A549 (cell line): ENCODE data around the gene HPGDS.

Experiments used
- ATOH8 ChIP-seq: fragments of 250-450 bp; sonication (Bioruptor Pico); IDR thresholded peaks from 2 replicates; pipeline ENCODE4 v1.5.0; 2020; ENCODE audit warnings: low read depth, mild to moderate bottlenecking, moderate library complexity
- CEBPB ChIP-seq, 2 experiments: fragments of >200 bp in 1 of 2; sonication (Bioruptor Twin) in 1 of 2; formaldehyde crosslinking in 1 of 2; IDR thresholded peaks; 2 replicates each; pipeline ENCODE4 v1.6.1; 2012 to 2016
- CHD2 ChIP-seq: fragments of 150-350 bp; IDR thresholded peaks from 2 replicates; pipeline ENCODE4 v1.6.1; 2014; ENCODE audit warnings: low read length; ENCODE audit not compliant: partially characterized antibody
- CTCF ChIP-seq: fragments of >200 bp; sonication (Bioruptor Twin); formaldehyde crosslinking; IDR thresholded peaks from 3 replicates; pipeline ENCODE4 v1.5.1; 2016
- EHF ChIP-seq: fragments of 250-450 bp; sonication (Bioruptor Pico); IDR thresholded peaks from 2 replicates; pipeline ENCODE4 v1.5.0; 2020; ENCODE audit warnings: mild to moderate bottlenecking
- ELK1 ChIP-seq: fragments of 150-350 bp; IDR thresholded peaks from 2 replicates; pipeline ENCODE4 v1.6.1; 2014; ENCODE audit warnings: low read depth, mild to moderate bottlenecking, low read length
- JUNB ChIP-seq: fragments of >200 bp; sonication (Bioruptor Twin); formaldehyde crosslinking; IDR thresholded peaks from 2 replicates; pipeline ENCODE4 v1.6.1; 2016
- MAX ChIP-seq: IDR thresholded peaks from 2 replicates; pipeline ENCODE4 v1.6.1; 2012
- POLR2A ChIP-seq: IDR thresholded peaks from 2 replicates; pipeline ENCODE4 v1.6.1; 2012; ENCODE audit warnings: mild to moderate bottlenecking, low read length
- POLR2AphosphoS2 ChIP-seq: conservative IDR thresholded peaks from 2 replicates; pipeline ENCODE4 v1.6.1; 2012; ENCODE audit warnings: low read length, improper control_type of control experiment, inconsistent platforms
- RAD21 ChIP-seq, 2 experiments: fragments of >200 bp in 1 of 2; sonication (Bioruptor Twin) in 1 of 2; formaldehyde crosslinking in 1 of 2; IDR thresholded peaks in 1 of 2; conservative IDR thresholded peaks in 1 of 2; 2 replicates in 1 of 2; 3 replicates in 1 of 2; pipeline ENCODE4 v1.6.1; 2012 to 2018; ENCODE audit warnings: inconsistent platforms in 1 of 2
- USF2 ChIP-seq: fragments of 450-650 bp; IDR thresholded peaks from 2 replicates; pipeline ENCODE4 v1.6.1; 2014; ENCODE audit warnings: antibody characterized with exemption
- ZC3H11A ChIP-seq: fragments of 450-650 bp; IDR thresholded peaks from 2 replicates; pipeline ENCODE4 v1.6.1; 2014; ENCODE audit warnings: antibody characterized with exemption, mild to moderate bottlenecking

- TF ChIP-seq CTCF = no peak
- no peak for TF ChIP-seq ZC3H11A
- TF ChIP-seq MAX = no peak
- TF ChIP-seq JUNB = no peak
- TF ChIP-seq CHD2 = no peak
- no peak for TF ChIP-seq RAD21 (conservative IDR thresholded peaks at IDR 0.05 in 1 of 2, IDR thresholded peaks at IDR 0.05 in 1 of 2)
- no peak for TF ChIP-seq POLR2A
- no peak for TF ChIP-seq ATOH8 (CRISPR knock-in tag)
- TF ChIP-seq CEBPB (IDR thresholded peaks at IDR 0.05) = no peak
- no peak for TF ChIP-seq ELK1
- TF ChIP-seq POLR2AphosphoS2 = no peak
- TF ChIP-seq USF2 = no peak
- TF ChIP-seq EHF = no peak
Observed at GRCh38 chr4:94354474-94354896, 11.8 kb upstream of the HPGDS start.
